ENCODE data around the gene TMEM156. TPM values are rescaled to one million over a fixed set of nuclear protein-coding genes. Genes with fewer than 3 reads are reported as not detected.
"Not testable (repeated sequence)": the region's sequence is repeated elsewhere in the genome, so short reads cannot be mapped to it uniquely, and the experiment has no call there.

TMEM156 gene
- total and polyA plus RNA-seq, 3 experiments from 2014 or later = 6.7 to 24.3 (median 7.3) TPM

DNA sequence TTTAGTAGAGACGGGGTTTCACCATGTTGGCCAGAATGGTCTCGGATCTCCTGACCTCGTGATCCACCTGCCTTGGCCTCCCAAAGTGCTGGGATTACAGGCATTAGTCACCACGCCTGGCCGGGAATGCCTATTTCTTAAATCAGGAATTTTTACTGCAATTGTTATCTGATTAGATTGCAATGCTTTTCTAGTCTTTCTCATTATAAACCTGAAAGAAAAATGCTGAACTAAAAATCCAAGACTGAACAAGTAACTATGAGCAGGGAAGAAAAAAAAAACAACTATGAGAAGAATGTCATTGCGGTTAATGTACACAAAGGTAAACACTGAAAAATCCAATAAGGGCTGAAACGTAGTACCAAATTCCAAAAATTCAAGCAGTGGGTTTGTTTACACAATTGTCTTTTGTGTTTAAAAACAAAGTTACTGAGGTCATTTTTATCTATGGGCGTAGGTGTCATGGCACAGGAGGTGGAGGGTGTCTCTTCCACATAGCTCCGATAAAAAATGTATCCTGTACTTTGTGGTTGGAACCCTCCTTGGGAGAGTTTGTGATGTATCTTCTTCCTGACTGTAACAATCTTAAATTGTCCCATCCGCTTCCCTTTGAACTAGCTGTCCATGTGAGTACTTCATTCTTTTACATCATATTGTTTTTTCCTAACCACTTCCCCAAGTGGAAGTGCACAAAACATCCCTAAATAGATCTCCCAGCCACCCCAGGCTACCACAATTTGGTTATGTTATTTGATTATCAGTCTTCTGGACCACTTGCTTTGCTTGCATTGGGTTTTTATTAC, 11.1 kb upstream of the TMEM156 start:
- ChIA-PET CTCF (interaction anchor here (1.0 to 3.5 kb wide), 3 partner anchors 14 to 140 kb away, joined by 3 to 14 read pairs (median 5); no protein-coding TSS in a partner anchor), POLR2A (interaction anchor here (1.7 kb wide), 1 partner anchor 13 kb away, joined by 10 read pairs; no protein-coding TSS in a partner anchor)
- H3K27me3 ChIP-seq (ENCODE audit: insufficient read depth, low read length, poor library complexity, severe bottlenecking) = no peaks in the 10 kb centered on the region
- H3K4me1 ChIP-seq (ENCODE audit: insufficient read depth, low read length) = peaks cover 32% of the 10 kb centered on the region
- peak overlapping the region; percentile 91 to 96 (median 95) for H3K4me3 Mint-ChIP-seq
- peaks cover 41 to 49% (median 49%) of the 10 kb centered on the region in 3 donors for H3K4me1 Mint-ChIP-seq
- DNase-seq = no peak
- peaks cover 0 to 3% of the 10 kb centered on the region in 2 donors for H3K27me3 Mint-ChIP-seq
- no peak overlapping the region for H3K27ac ChIP-seq (ENCODE audit: low read depth, low read length)
- no peaks in the 10 kb centered on the region for H3K9me3 ChIP-seq (ENCODE audit: low read length)
- H3K36me3 ChIP-seq (ENCODE audit: insufficient read depth, low read length) = no peaks in the 10 kb centered on the region
- peak overlapping the region; percentile 74 to 99 (median 96) for H3K27ac Mint-ChIP-seq
- peak overlapping the region; percentile 65 for H3K4me3 ChIP-seq (ENCODE audit: low read length)
- no peaks in the 10 kb centered on the region for H3K9me3 Mint-ChIP-seq
- H3K36me3 Mint-ChIP-seq = peaks cover 0 to 6% (median 0%) of the 10 kb centered on the region in 3 donors

DNA sequence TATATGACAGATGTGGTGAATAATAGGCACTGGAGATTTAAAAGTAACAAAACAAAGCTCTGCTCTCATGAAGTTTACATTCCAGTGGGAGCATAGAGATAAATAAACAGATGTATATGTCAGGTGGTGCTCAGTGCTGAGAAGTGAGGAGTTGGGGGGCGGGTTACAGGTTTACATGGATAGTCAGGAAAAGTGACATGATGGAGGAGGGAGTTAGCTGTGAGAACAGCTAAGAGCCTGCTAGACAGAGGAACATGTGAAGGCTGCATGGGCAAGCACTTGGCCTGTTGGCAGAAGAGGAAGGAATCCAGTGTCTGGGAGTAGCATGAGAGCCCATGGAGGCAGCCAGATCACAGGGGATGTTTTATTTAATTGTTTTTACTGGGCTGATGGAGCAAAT, 10.2 kb upstream of the TMEM156 start:
- Histone ChIP-seq H3K27ac (ENCODE audit: low read depth, low read length) (no peak overlapping the region), H3K36me3 (ENCODE audit: insufficient read depth, low read length) (no peaks in the 10 kb centered on the region), H3K4me3 (ENCODE audit: low read length) (no peak overlapping the region), H3K4me1 (ENCODE audit: insufficient read depth, low read length) (peaks cover 23% of the 10 kb centered on the region), H3K9me3 (ENCODE audit: low read length) (no peaks in the 10 kb centered on the region), H3K27me3 (ENCODE audit: insufficient read depth, low read length, poor library complexity, severe bottlenecking) (no peaks in the 10 kb centered on the region)
- peaks cover 0 to 6% (median 0%) of the 10 kb centered on the region in 3 donors for H3K36me3 Mint-ChIP-seq
- H3K27ac Mint-ChIP-seq = peak overlapping the region in 5 of 8 donors; percentile 57 to 97 (median 78)
- no peaks in the 10 kb centered on the region for H3K9me3 Mint-ChIP-seq
- peak overlapping the region in 6 of 7 donors; percentile 0 to 56 (median 29) for H3K4me3 Mint-ChIP-seq
- POLR2A ChIA-PET = no interaction called here
- peaks cover 0 to 3% of the 10 kb centered on the region in 2 donors for H3K27me3 Mint-ChIP-seq
- H3K4me1 Mint-ChIP-seq = peaks cover 32 to 41% (median 40%) of the 10 kb centered on the region in 3 donors
- DNase-seq = no peak
- CTCF ChIA-PET = interaction anchor here (1.2 kb wide), 1 partner anchor 12 kb away, joined by 5 read pairs; no protein-coding TSS in a partner anchor

DNA sequence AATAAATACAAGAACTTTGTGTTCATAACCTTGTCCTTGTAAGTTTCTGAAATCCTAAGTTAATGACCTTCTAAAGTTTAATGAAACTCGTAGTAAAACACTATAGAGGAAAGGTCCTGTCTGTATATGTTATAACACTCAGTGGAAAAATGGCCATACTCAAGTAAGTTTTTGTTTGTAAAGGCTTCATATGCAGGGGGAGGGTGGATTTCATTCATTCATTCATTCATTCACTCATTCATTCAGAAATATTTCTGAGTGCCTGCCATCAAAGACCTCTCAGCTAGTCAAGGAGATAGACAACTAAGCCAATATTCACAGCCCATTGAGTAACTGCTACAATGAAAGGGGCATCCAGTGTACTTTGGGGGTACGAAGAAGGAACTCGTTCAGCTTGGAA, 6.9 kb upstream of the TMEM156 start:
- H3K36me3 ChIP-seq (ENCODE audit: insufficient read depth, low read length) = no peaks in the 10 kb centered on the region
- no peaks in the 10 kb centered on the region for H3K9me3 ChIP-seq (ENCODE audit: low read length)
- H3K4me3 ChIP-seq (ENCODE audit: low read length) = no peak overlapping the region
- H3K4me1 ChIP-seq (ENCODE audit: insufficient read depth, low read length) = peaks cover 10% of the 10 kb centered on the region
- ChIA-PET CTCF (no interaction called here), POLR2A (no interaction called here)
- no peaks in the 10 kb centered on the region for H3K9me3 Mint-ChIP-seq
- H3K27ac Mint-ChIP-seq = no peak overlapping the region
- no peaks in the 10 kb centered on the region for H3K36me3 Mint-ChIP-seq
- peak overlapping the region in 1 of 7 donors; percentile 74 for H3K4me3 Mint-ChIP-seq
- no peaks in the 10 kb centered on the region for H3K27me3 Mint-ChIP-seq
- H3K4me1 Mint-ChIP-seq = peaks cover 12 to 24% (median 16%) of the 10 kb centered on the region in 3 donors
- H3K27me3 ChIP-seq (ENCODE audit: insufficient read depth, low read length, poor library complexity, severe bottlenecking) = no peaks in the 10 kb centered on the region
- H3K27ac ChIP-seq (ENCODE audit: low read depth, low read length) = no peak overlapping the region
- DNase-seq = no peak

DNA sequence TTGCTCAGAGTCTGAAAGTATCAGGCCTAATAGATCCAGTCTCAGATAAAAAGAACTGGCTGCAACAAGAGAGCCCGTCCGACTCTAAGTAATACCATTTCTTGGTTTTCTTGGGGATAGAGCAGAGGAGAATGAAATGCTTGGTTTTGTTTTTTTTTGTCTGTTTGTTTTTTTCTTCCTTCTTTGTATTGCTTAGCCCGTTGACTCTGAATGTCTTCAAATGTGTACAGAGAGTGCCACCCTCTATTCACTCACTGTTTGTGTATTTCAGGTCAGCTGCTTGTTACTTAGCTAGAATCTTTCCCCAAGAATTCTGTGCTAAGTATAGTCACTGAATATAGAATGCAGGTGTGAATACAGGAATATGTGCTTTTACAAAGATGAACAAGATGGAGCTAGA, 5.7 kb upstream of the TMEM156 start:
- ChIA-PET CTCF (no interaction called here), POLR2A (interaction anchor here (0.6 kb wide), 1 partner anchor 151 kb away, joined by 3 read pairs; no protein-coding TSS in a partner anchor)
- no peak overlapping the region for H3K4me3 ChIP-seq (ENCODE audit: low read length)
- no peaks in the 10 kb centered on the region for H3K27me3 ChIP-seq (ENCODE audit: insufficient read depth, low read length, poor library complexity, severe bottlenecking)
- H3K27me3 Mint-ChIP-seq = no peaks in the 10 kb centered on the region
- peaks cover 12 to 24% (median 14%) of the 10 kb centered on the region in 3 donors for H3K4me1 Mint-ChIP-seq
- peak overlapping the region in 1 of 7 donors; percentile 54 for H3K4me3 Mint-ChIP-seq
- H3K36me3 ChIP-seq (ENCODE audit: insufficient read depth, low read length) = no peaks in the 10 kb centered on the region
- no peaks in the 10 kb centered on the region for H3K9me3 Mint-ChIP-seq
- peaks cover 12% of the 10 kb centered on the region for H3K4me1 ChIP-seq (ENCODE audit: insufficient read depth, low read length)
- H3K27ac ChIP-seq (ENCODE audit: low read depth, low read length) = no peak overlapping the region
- DNase-seq = no peak
- H3K36me3 Mint-ChIP-seq = no peaks in the 10 kb centered on the region
- peak overlapping the region in 2 of 8 donors; percentile 2 to 45 for H3K27ac Mint-ChIP-seq
- no peaks in the 10 kb centered on the region for H3K9me3 ChIP-seq (ENCODE audit: low read length)

DNA sequence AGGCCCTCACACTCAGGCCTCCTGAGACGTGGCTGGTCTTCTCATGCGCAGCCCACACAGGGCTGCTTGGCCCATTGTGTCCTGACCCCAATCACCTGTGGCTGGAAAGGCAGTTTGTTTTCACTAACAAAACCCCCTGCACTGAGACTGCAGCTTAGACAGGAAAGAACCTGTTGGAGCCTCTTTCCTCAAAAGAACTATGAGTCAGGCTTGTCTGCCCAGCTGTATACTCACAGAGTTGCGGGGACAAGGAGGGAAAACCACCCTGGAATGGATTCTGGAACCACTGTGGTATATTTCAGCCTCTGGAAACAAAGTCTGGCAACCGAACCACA, 5.2 kb upstream of the TMEM156 start:
- Mint-ChIP-seq H3K4me1 (peaks cover 12 to 27% (median 18%) of the 10 kb centered on the region in 3 donors), H3K27me3 (no peaks in the 10 kb centered on the region), H3K27ac (peak overlapping the region in 2 of 8 donors; percentile 45 to 50), H3K9me3 (no peaks in the 10 kb centered on the region), H3K4me3 (peak overlapping the region in 1 of 7 donors; percentile 54), H3K36me3 (no peaks in the 10 kb centered on the region)
- no peak overlapping the region for H3K27ac ChIP-seq (ENCODE audit: low read depth, low read length)
- H3K36me3 ChIP-seq (ENCODE audit: insufficient read depth, low read length) = no peaks in the 10 kb centered on the region
- no peaks in the 10 kb centered on the region for H3K9me3 ChIP-seq (ENCODE audit: low read length)
- no peaks in the 10 kb centered on the region for H3K27me3 ChIP-seq (ENCODE audit: insufficient read depth, low read length, poor library complexity, severe bottlenecking)
- ChIA-PET CTCF (no interaction called here), POLR2A (no interaction called here)
- H3K4me1 ChIP-seq (ENCODE audit: insufficient read depth, low read length) = peaks cover 17% of the 10 kb centered on the region
- no peak for DNase-seq
- H3K4me3 ChIP-seq (ENCODE audit: low read length) = no peak overlapping the region

DNA sequence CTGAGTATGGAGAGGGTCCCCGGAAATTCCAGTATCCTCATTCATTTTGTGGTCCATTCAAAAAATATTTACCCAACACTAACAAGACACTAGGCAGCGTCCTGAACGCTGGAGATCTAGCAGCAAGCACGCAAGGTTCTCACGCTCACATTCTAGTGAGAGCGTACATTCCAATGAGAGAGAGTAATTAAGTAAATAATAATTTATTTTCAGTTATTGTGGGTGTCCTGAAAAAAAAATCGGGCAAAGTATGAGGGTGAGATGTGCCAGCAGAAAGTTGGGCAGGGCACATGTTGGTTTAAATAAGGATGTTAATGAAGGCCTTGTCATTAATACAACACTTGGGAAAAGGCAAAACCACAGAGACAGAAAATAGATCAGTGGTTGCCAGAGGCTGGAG, 4.0 kb upstream of the TMEM156 start:
- peaks cover 20% of the 10 kb centered on the region for H3K4me1 ChIP-seq (ENCODE audit: insufficient read depth, low read length)
- H3K4me3 Mint-ChIP-seq = no peak overlapping the region
- no peak for DNase-seq
- H3K36me3 ChIP-seq (ENCODE audit: insufficient read depth, low read length) = no peaks in the 10 kb centered on the region
- ChIA-PET CTCF (no interaction called here), POLR2A (no interaction called here)
- no peaks in the 10 kb centered on the region for H3K27me3 ChIP-seq (ENCODE audit: insufficient read depth, low read length, poor library complexity, severe bottlenecking)
- H3K27me3 Mint-ChIP-seq = no peaks in the 10 kb centered on the region
- H3K9me3 ChIP-seq (ENCODE audit: low read length) = no peaks in the 10 kb centered on the region
- H3K36me3 Mint-ChIP-seq = peaks cover 0 to 3% (median 0%) of the 10 kb centered on the region in 3 donors
- peak overlapping the region in 5 of 8 donors; percentile 6 to 50 (median 43) for H3K27ac Mint-ChIP-seq
- no peak overlapping the region for H3K27ac ChIP-seq (ENCODE audit: low read depth, low read length)
- no peaks in the 10 kb centered on the region for H3K9me3 Mint-ChIP-seq
- peaks cover 15 to 28% (median 20%) of the 10 kb centered on the region in 3 donors for H3K4me1 Mint-ChIP-seq
- H3K4me3 ChIP-seq (ENCODE audit: low read length) = no peak overlapping the region

DNA sequence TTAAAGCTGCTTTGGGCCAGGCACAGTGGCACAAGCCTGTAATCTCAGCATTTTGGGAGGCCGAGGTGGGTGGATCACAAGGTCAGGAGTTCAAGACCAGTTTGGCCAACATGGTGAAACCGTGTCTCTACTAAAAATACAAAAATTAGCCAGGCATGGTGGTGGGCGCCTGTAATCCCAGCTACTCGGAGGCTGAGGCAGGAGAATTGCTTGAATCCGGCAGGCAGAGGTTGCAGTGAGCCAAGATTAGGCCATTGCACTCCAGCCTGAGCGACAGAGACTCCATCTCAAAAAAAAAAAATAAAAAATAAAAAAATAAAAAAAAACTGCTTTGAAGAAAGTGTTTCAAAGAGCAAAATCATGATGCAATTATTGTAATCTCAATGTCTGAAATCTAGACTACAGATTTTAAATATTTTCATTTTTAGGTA, 604 bp downstream of the TMEM156 start:
- not testable (repeated sequence) for H3K9me3 ChIP-seq (ENCODE audit: low read length); H3K27me3 ChIP-seq (ENCODE audit: insufficient read depth, low read length, poor library complexity, severe bottlenecking); H3K9me3 Mint-ChIP-seq; H3K27me3 Mint-ChIP-seq; H3K36me3 Mint-ChIP-seq; H3K36me3 ChIP-seq (ENCODE audit: insufficient read depth, low read length)
- peak in 1 of 5 donors; percentile 3 for DNase-seq
- Mint-ChIP-seq H3K4me3 (peak overlapping the region; percentile 79 to 91 (median 84)), H3K27ac (peak overlapping the region in 7 of 8 donors; percentile 36 to 96 (median 92)), H3K4me1 (peaks cover 39 to 61% (median 53%) of the 10 kb centered on the region in 3 donors)
- H3K4me1 ChIP-seq (ENCODE audit: insufficient read depth, low read length) = peaks cover 46% of the 10 kb centered on the region
- H3K27ac ChIP-seq (ENCODE audit: low read depth, low read length) = peak overlapping the region; percentile 56
- ChIA-PET POLR2A (interaction anchor here (0.6 to 1.6 kb wide), 3 partner anchors 13 to 387 kb away, joined by 3 to 4 read pairs (median 3); no protein-coding TSS in a partner anchor), CTCF (interaction anchor here (1.6 kb wide), 1 partner anchor 9 kb away, joined by 4 read pairs; no protein-coding TSS in a partner anchor)
- H3K4me3 ChIP-seq (ENCODE audit: low read length) = peak overlapping the region; percentile 58

DNA sequence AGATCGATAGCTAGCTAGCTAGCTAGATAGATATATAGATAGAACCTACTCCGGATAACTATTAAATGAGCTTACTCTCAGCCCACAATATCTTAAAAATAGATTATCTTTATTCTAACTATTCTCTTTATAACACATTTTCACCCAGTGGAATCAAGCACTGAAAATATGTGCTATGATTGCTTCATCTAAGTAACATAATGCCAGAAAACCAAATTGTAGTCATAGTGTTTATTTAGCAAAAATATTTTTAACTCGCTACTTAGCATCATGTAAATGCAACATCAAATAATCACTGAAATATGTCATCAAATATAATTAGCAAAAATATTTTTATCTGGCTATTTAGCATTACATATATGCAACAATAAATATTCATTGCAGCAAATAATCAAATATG, 1.5 kb downstream of the TMEM156 start:
- Histone ChIP-seq H3K27ac (ENCODE audit: low read depth, low read length) (peak overlapping the region; percentile 56), H3K4me1 (ENCODE audit: insufficient read depth, low read length) (peaks cover 46% of the 10 kb centered on the region), H3K36me3 (ENCODE audit: insufficient read depth, low read length) (no peaks in the 10 kb centered on the region), H3K4me3 (ENCODE audit: low read length) (peak overlapping the region; percentile 58), H3K27me3 (ENCODE audit: insufficient read depth, low read length, poor library complexity, severe bottlenecking) (no peaks in the 10 kb centered on the region), H3K9me3 (ENCODE audit: low read length) (no peaks in the 10 kb centered on the region)
- ChIA-PET POLR2A (interaction anchor here (0.5 to 1.8 kb wide), 3 partner anchors 13 to 43 kb away, joined by 3 to 10 read pairs (median 3); no protein-coding TSS in a partner anchor), CTCF (interaction anchor here (1.0 to 2.9 kb wide), 3 partner anchors 11 to 128 kb away, joined by 3 to 14 read pairs (median 5); no protein-coding TSS in a partner anchor)
- Mint-ChIP-seq H3K27ac (peak overlapping the region; percentile 75 to 96 (median 88)), H3K4me3 (peak overlapping the region; percentile 79 to 91 (median 84)), H3K27me3 (no peaks in the 10 kb centered on the region), H3K4me1 (peaks cover 42 to 61% (median 58%) of the 10 kb centered on the region in 3 donors), H3K36me3 (peaks cover 0 to 7% (median 0%) of the 10 kb centered on the region in 3 donors), H3K9me3 (no peaks in the 10 kb centered on the region)
- DNase-seq = no peak

Data from CD8-positive, alpha-beta memory T cell (primary cell).